WTC11 (cell line): ENCODE measurements around the gene IL10RB. TPM values are rescaled to one million over a fixed set of nuclear protein-coding genes. Genes with fewer than 3 reads are reported as not detected.

Experiments used
- ATAC-seq: fragments of 200-7000 bp; cut with Tn5 transposase; 2 replicates; pipeline ENCODE4 v1.10.0; 2021; ENCODE audit warnings: mild to moderate bottlenecking, moderate library complexity
- CTCF ChIA-PET: fragments of 300-600 bp; sonication (Branson Sonifier 250); formaldehyde crosslinking; loops from one replicate; lab custom pipeline; 2021; ENCODE audit warnings: antibody characterized with exemption; lab: Charles Lee
- POLR2A ChIA-PET: fragments of 350-600 bp; sonication (Branson Sonifier 250); formaldehyde crosslinking; loops from one replicate; lab custom pipeline; 2021; ENCODE audit warnings: antibody characterized with exemption; lab: Charles Lee
- DNase-seq: peaks from one replicate; pipeline ENCODE4 v3.0.0; 2021; ENCODE audit warnings: low spot score
- H3K27ac Mint-ChIP-seq: 2 replicates; pipeline ENCODE4 v1.8.0; 2021; ENCODE audit warnings: mixed read lengths
- H3K27me3 Mint-ChIP-seq: 2 replicates; pipeline ENCODE4 v1.8.0; 2021; ENCODE audit warnings: low read depth, mild to moderate bottlenecking, moderate library complexity, mixed read lengths
- H3K36me3 Mint-ChIP-seq: 2 replicates; pipeline ENCODE4 v1.8.0; 2021; ENCODE audit warnings: mixed read lengths
- H3K4me1 Mint-ChIP-seq: 2 replicates; pipeline ENCODE4 v1.8.0; 2022; ENCODE audit warnings: mixed read lengths
- H3K4me3 Mint-ChIP-seq: 2 replicates; pipeline ENCODE4 v1.8.0; 2021; ENCODE audit warnings: mild to moderate bottlenecking, moderate library complexity, mixed read lengths
- H3K9me3 Mint-ChIP-seq: 2 replicates; pipeline ENCODE4 v1.8.0; 2021; ENCODE audit warnings: mixed read lengths
- EMX1 ChIP-seq: fragments of 250-450 bp; sonication (Bioruptor Pico); IDR thresholded peaks from 2 replicates; pipeline ENCODE4 v1.8.0; 2021; ENCODE audit warnings: mild to moderate bottlenecking
- FOXK1 ChIP-seq: sonication (generic); formaldehyde crosslinking; IDR thresholded peaks from 2 replicates; pipeline ENCODE4 v1.8.0; 2022; ENCODE audit warnings: mild to moderate bottlenecking, moderate library complexity, missing genetic modification reagents
- JUN ChIP-seq: sonication (generic); formaldehyde crosslinking; IDR thresholded peaks from 2 replicates; pipeline ENCODE4 v1.8.0; 2023; ENCODE audit warnings: mild to moderate bottlenecking, missing genetic modification reagents
- NR2C2 ChIP-seq: sonication (generic); formaldehyde crosslinking; IDR thresholded peaks from 2 replicates; pipeline ENCODE4 v1.8.0; 2022; ENCODE audit warnings: mild to moderate bottlenecking, missing genetic modification reagents
- SMAD3 ChIP-seq: sonication (generic); formaldehyde crosslinking; IDR thresholded peaks from 2 replicates; pipeline ENCODE4 v1.8.0; 2022; ENCODE audit warnings: missing genetic modification reagents, mild to moderate bottlenecking, borderline replicate concordance
- SMAD4 ChIP-seq: sonication (generic); formaldehyde crosslinking; IDR thresholded peaks from 2 replicates; pipeline ENCODE4 v1.8.0; 2022; ENCODE audit warnings: mild to moderate bottlenecking, missing genetic modification reagents
- STAT6 ChIP-seq: sonication (generic); formaldehyde crosslinking; conservative IDR thresholded peaks from 2 replicates; pipeline ENCODE4 v1.8.1; 2023; ENCODE audit warnings: mild to moderate bottlenecking, low read depth, missing genetic modification reagents, moderate library complexity
- USF1 ChIP-seq: sonication (generic); formaldehyde crosslinking; IDR thresholded peaks from 2 replicates; pipeline ENCODE4 v1.8.0; 2022; ENCODE audit warnings: mild to moderate bottlenecking, missing genetic modification reagents
- USF2 ChIP-seq: sonication (generic); formaldehyde crosslinking; IDR thresholded peaks from 2 replicates; pipeline ENCODE4 v1.8.1; 2023; ENCODE audit warnings: mild to moderate bottlenecking, missing genetic modification reagents, moderate library complexity
- ZBTB21 ChIP-seq: sonication (generic); formaldehyde crosslinking; IDR thresholded peaks from 2 replicates; pipeline ENCODE4 v1.8.1; 2023; ENCODE audit warnings: mild to moderate bottlenecking, missing genetic modification reagents, borderline replicate concordance
- ZNF138 ChIP-seq: sonication (generic); formaldehyde crosslinking; conservative IDR thresholded peaks from 2 replicates; pipeline ENCODE4 v1.8.1; 2022; ENCODE audit warnings: mild to moderate bottlenecking, moderate library complexity, missing genetic modification reagents
- ZNF232 ChIP-seq: sonication (generic); formaldehyde crosslinking; IDR thresholded peaks from 2 replicates; pipeline ENCODE4 v1.8.0; 2022; ENCODE audit warnings: mild to moderate bottlenecking, missing genetic modification reagents
- ZNF671 ChIP-seq: fragments of 250-450 bp; sonication (Bioruptor Pico); IDR thresholded peaks from 2 replicates; pipeline ENCODE4 v1.8.0; 2021; ENCODE audit warnings: mild to moderate bottlenecking
- ZSCAN18 ChIP-seq: fragments of 250-450 bp; sonication (Bioruptor Pico); IDR thresholded peaks from 2 replicates; pipeline ENCODE4 v2.1.2; 2022; ENCODE audit warnings: mild to moderate bottlenecking, moderate library complexity
- total RNA-seq: library from RNA; stranded (reverse); gene quantifications from 3 replicates; pipeline ENCODE4 v1.2.3, GENCODE V29; 2021

Gene IL10RB
- total RNA-seq, 1 experiment from 2014 or later, result 3.7 TPM

- H3K9me3 Mint-ChIP-seq, result no peaks in the 10 kb centered on the region
- POLR2A ChIA-PET, result interaction anchor here (0.6 kb wide), 1 partner anchor 275 kb away, joined by 9 read pairs; no protein-coding TSS in a partner anchor
Measured at GRCh38 chr21:33289199-33289819, 23.1 kb downstream of the IL10RB start.

GRCh38 chr21:33290441-33290840 lies 24.3 kb downstream of the IL10RB start:
- no peaks in the 10 kb centered on the region for H3K9me3 Mint-ChIP-seq
- DNase-seq, result no peak
- no peak overlapping the region for H3K4me3 Mint-ChIP-seq
- no peaks in the 10 kb centered on the region for H3K4me1 Mint-ChIP-seq
- ChIA-PET CTCF (no interaction called here), POLR2A (no interaction called here)
- H3K27me3 Mint-ChIP-seq, result no peaks in the 10 kb centered on the region
- ATAC-seq, result no peak
- TF ChIP-seq NR2C2 (no peak), STAT6 (CRISPR knock-in tag) (no peak), USF2 (CRISPR knock-in tag) (no peak)
- H3K27ac Mint-ChIP-seq, result no peak overlapping the region
- H3K36me3 Mint-ChIP-seq, result no peaks in the 10 kb centered on the region

More at GRCh38 chr21:33289199-33289819, 23.1 kb downstream of the IL10RB start:
- no peak for DNase-seq
- no peaks in the 10 kb centered on the region for H3K4me1 Mint-ChIP-seq
- CTCF ChIA-PET, result interaction anchor here (0.5 kb wide), 1 partner anchor 72 kb away, joined by 6 read pairs; no protein-coding TSS in a partner anchor
- TF ChIP-seq ZNF232 (CRISPR knock-in tag) (no peak), SMAD4 (CRISPR knock-in tag) (no peak), ZBTB21 (CRISPR knock-in tag) (no peak), USF1 (CRISPR knock-in tag) (no peak), FOXK1 (CRISPR knock-in tag) (no peak), SMAD3 (CRISPR knock-in tag) (no peak)
- TF ChIP-seq, all 79 proteins: peak for 0
- Mint-ChIP-seq H3K27ac (no peak overlapping the region), H3K27me3 (no peaks in the 10 kb centered on the region), H3K4me3 (no peak overlapping the region), H3K36me3 (peaks cover 3% of the 10 kb centered on the region)
- ATAC-seq, result peak; percentile 61

- POLR2A ChIA-PET, result interaction anchor here (0.6 kb wide), 1 partner anchor 24 kb away, joined by 3 read pairs; no protein-coding TSS in a partner anchor
- no peak for ATAC-seq
- Mint-ChIP-seq H3K27me3 (no peaks in the 10 kb centered on the region), H3K36me3 (no peaks in the 10 kb centered on the region), H3K4me1 (no peaks in the 10 kb centered on the region), H3K4me3 (no peak overlapping the region), H3K27ac (no peak overlapping the region), H3K9me3 (no peaks in the 10 kb centered on the region)
- TF ChIP-seq EMX1 (CRISPR knock-in tag) (no peak), ZSCAN18 (no peak), ZNF671 (CRISPR knock-in tag) (no peak), JUN (0 out of 2 replicates have a peak, but pooled peaks have one; percentile 38), ZNF138 (CRISPR knock-in tag) (no peak)
- no peak for DNase-seq
- CTCF ChIA-PET, result interaction anchor here (0.9 to 1.0 kb wide), 2 partner anchors 94 to 154 kb away, joined by 3 read pairs; no protein-coding TSS in a partner anchor
Measured at GRCh38 chr21:33291686-33292085, 25.5 kb downstream of the IL10RB start.
